Frontal cortex (tissue), 4 donors: ENCODE data around the gene PHACTR2. TPM values are rescaled to one million over a fixed set of nuclear protein-coding genes. Genes with fewer than 3 reads are reported as not detected.
"Not testable (repeated sequence)": the region's sequence is repeated elsewhere in the genome, so short reads cannot be mapped to it uniquely, and the experiment has no call there.

Source experiments
- DNase-seq, 2 donors: peaks; one replicate each; pipeline ENCODE4 v3.0.0; 2012; ENCODE audit warnings: low spot score in 2 of 2
- FAIRE-seq: peaks from 2 replicates; lab custom pipeline; 2012; peaks lifted over from hg19 to GRCh38; lab: Jason Lieb, UNC
- total RNA-seq: library from RNA; depleted of rRNA; stranded (reverse); fragments of >200 nt; gene quantifications from one replicate; pipeline ENCODE4 v1.2.3, GENCODE V29; 2014
- donor health status: control.
- donor health status: control.
- donor health status: control.

PHACTR2 gene
- total RNA-seq, 1 donor from 2014 or later, result 15.1 TPM

DNA sequence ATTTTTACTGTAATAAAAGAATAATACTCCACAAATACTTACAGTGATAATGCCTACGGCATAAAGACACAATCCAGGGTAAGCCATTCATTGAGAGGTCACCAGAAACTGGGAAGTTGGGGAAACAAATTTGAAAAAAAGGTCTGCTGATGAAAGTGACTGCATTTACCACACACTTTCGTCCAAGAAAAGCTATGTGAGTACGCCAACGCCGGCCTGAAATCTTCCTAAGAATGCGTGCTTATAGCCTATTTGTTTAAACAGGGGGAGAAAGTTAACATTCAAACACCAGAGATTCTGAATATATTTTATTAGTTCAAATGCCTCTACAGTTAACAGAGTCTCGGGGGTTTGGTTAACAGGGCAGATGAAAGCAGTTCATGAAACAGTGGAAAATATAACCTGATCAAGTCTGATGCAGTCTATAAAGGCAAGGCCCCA is 164.7 kb downstream of the PHACTR2 start:
- DNase-seq (peak in 1 of 2 donors; percentile 6), FAIRE-seq (no peak)

DNA sequence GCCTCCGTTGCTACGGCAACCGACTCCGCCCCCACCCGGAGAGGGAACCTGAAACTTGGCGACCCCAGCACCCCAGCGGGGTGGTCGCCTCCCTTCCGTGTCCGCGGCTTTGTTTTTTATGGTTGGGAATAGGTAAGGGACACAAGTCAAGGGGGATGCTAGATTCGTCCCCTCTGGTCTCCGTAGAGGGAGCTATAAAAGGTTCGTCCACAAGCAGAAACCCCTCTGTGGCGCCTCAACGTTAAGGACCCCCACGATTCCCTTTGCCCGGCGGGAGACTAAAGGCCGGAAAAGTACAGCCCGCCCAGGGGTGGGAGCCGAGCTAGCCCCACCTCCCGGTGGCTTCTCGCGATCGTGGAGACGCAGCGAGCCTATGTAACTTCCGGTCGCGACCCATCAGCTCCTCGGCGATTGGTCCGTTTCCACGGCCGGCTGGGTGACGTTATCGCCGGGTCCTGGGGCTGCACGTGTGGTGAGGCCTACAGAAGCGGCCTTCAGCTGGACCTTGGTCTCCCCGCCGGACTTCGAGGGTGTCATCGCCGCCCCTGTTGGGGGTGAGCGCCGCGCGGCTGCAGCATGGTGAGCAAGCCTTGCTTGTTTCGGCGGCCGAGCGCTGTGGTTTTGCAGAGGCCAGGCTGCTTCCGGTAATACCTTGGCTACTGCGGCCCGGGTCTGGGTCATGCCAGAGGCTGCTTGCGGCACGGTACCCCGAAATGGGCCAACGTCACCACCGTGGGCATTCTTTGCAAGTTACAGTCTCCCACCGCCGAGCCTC is 165.3 kb downstream of the PHACTR2 start, which contains the start of gene LTV1:
TSS of gene LTV1 (plus strand) at position 437 of the 775 bp plus-strand sequence. CDS start at position 577, 140 bp downstream.
- FAIRE-seq, result peak; percentile 69
- peak; percentile 79 to 96 for DNase-seq

DNA sequence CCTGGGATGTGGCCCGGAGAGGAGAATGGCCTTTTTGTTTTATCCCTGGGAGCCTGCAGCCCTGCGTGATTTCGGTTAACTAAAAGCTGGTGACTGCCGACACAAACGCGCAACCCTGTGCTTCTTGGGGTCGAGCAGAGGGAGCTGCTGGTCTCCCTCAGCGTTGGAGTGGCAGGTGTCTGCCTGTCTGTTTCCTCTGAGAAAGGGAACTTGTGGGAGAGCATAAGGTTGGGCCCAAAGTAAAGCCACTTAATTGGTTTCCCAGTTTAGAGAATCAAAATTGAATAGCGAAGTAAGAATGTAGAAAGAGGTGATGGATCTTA is 165.9 kb downstream of the PHACTR2 start:
- DNase-seq (no peak), FAIRE-seq (no peak)

- FAIRE-seq (no peak), DNase-seq (no peak)
Observed at GRCh38 chr6:143844006-143844405, 166.2 kb downstream of the PHACTR2 start.

- no peak for FAIRE-seq
- DNase-seq, result no peak
Observed at GRCh38 chr6:143845033-143845432, 167.3 kb downstream of the PHACTR2 start.

- DNase-seq, FAIRE-seq: not testable (repeated sequence)
Observed at GRCh38 chr6:143851706-143852105, 173.9 kb downstream of the PHACTR2 start.

- not testable (repeated sequence) for DNase-seq, FAIRE-seq
Observed at GRCh38 chr6:143855057-143855456, 177.3 kb downstream of the PHACTR2 start.

GRCh38 chr6:143856762-143857161 is 179.0 kb downstream of the PHACTR2 start:
- FAIRE-seq, DNase-seq: not testable (repeated sequence)

DNA sequence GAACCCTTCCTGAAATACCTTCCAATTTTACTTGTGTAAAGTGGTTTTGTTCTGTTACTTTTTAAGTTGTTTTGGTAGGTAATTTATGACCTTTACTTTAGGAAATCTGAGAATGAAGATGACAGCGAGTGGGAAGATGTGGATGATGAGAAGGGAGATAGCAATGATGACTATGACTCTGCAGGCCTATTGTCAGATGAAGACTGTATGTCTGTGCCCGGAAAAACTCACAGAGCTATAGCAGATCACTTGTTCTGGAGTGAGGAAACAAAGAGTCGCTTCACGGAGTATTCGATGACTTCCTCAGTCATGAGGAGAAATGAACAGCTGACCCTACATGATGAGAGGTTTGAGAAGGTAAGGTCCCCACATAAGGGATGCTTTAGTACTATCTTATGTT is 179.9 kb downstream of the PHACTR2 start:
- FAIRE-seq (no peak), DNase-seq (no peak)

DNA sequence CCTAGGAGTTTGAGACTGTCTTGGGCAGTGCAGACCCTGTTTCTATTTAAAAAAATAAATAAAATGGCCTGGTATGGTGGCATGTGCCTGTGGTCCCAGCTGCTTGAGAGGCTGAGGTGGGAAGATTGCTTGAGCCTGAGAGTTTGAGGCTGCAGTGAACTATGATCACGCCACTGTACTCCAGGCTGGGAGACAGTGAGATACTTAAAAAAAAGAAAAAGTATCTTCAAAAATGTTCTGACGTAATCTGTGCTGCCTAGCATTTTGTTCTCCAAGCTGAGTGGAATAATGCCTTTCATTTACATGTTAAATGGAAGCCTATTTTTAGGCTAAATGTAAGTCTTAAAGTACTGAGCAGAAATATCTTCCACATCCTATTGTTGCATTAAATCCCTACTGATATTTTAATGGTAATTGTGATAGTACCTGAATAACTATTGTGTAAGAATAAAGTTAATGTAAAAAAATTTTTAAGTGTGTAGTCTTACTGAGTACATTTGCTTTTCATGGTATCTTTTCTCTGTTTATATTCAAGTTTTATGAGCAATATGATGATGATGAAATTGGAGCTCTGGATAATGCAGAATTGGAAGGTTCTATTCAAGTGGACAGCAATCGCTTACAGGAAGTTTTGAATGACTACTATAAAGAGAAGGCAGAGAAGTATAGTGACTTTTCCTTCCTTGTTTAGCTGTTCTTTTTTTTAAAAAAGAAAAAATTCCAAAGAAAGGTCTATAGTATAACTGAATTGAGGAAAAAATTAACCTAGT is 182.3 kb downstream of the PHACTR2 start:
- FAIRE-seq (no peak), DNase-seq (no peak)

- DNase-seq (no peak), FAIRE-seq (no peak)
Observed at GRCh38 chr6:143863771-143864170, 186.0 kb downstream of the PHACTR2 start.

DNA sequence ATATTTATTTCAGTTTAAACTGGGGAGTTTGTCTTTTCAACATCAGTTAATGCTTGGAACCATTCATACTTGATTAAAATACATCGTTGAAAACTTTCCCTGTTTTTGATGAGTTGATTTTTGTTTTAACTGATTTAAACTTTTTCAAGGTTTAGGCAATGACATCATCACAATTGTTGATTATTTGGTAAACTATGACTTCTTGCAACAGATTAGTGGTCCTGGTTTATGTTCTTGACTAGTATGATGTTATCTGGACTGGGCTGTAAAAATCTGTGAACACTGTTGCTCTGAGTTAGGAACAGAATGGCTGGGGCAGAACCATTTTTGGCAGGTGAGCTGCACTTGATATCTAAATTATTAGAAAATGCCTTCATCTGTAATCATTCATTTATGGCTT is 186.5 kb downstream of the PHACTR2 start, which contains the start of gene ZC2HC1B:
TSS of gene ZC2HC1B (plus strand) at position 241 of the 400 bp plus-strand sequence. CDS start at position 307, 66 bp downstream.
- FAIRE-seq, result no peak
- DNase-seq, result no peak

DNA sequence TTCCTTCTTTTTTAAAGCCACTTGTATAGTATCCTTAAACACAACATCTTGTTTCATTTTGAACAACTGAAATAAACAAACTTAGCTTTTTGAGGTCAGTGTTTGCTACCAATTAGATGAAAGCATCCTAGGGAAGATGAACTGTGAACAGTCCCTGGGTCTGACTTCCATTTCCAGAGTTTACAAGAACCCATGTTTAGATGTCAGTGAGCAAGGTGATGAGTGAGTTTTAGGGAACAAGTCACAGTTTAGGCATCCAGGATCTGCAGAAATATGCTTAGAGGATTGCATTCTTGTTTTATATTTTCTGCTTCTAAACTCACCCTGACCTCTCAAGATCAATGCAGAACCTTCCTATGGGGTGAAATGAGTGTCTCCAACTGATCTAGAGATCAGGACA is 189.5 kb downstream of the PHACTR2 start:
- DNase-seq (no peak), FAIRE-seq (no peak)

DNA sequence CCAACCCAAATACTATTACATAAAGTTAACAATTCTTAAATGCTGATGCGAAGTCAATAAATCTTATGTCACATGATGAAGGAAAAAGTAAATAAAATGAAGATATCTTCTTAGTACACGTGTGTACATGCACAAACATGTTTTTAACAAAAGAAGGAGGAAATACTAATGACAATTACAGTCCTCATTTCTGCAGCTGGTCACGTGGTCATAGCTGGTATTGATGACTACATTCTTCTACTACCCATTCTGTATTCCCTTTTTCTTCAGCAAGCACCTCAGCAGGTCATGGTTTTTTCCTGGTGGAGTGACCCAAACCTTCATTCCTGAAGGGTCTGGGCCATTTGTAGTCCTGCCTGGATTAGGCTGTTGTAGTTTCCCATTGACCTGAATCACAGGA is 191.0 kb downstream of the PHACTR2 start:
- FAIRE-seq, DNase-seq: not testable (repeated sequence)

DNA sequence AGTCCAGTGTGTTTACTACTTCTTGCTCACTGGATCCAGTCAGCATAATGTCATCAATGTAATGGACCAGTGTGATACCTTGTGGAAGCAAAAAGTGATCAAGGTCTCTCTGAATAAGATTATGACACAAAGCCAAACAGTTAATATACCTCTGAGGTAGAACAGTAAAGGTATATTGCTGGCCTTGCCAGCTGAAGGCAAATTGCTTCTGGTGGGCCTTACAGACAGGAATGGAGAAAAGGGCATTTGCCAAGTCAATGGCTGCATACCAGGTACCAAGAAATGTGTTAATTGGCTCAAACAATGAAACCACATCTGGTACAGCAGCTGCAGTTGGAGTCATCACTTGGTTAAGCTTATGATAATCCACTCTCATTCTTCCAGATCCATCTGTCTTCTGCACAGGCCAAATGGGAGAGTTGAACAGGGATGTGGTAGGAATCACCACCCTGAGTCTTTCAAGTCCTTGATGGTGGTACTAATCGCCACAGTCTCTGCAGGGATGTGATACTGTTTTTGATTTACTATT is 193.5 kb downstream of the PHACTR2 start:
- DNase-seq, FAIRE-seq: not testable (repeated sequence)

DNA sequence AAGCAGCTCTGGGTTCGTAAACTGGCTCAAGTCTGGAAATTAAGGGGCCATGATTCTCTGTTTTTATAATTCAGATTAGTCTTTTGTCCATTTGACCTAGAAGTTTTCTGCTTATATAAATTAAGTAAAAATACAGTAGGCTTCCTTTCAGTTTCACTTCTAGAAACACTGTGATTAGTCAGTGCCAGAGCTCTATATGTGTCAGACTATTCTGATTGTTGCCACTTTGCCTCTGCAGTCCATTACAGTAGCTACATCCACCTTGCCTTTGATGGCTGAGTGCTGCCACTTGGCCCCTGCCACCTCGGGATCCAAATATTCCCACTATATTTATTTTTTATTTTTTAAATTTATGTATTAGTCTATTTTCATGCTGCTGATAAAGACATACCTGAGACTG is 194.4 kb downstream of the PHACTR2 start:
- DNase-seq, result no peak
- FAIRE-seq, result no peak

DNA sequence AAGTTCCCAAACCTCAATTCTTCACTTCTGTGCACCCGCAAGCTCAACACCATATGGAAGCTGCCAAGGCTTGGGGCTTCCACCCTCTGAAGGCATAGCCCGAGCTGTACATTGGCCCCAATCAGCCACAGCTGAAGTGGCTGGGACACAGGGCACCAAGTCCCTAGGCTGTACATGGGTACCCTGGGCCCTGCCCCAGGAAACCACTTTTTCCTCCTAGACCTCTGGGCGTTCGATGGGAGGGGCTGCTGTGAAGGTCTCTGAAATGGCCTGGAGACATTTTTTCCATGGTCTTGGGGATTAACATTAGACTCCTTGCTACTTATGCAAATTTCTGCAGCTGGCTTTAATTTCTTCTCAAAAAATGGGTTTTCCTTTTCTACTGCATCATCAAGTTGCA is 195.8 kb downstream of the PHACTR2 start:
- FAIRE-seq, DNase-seq: not testable (repeated sequence)

- DNase-seq, FAIRE-seq: not testable (repeated sequence)
Observed at GRCh38 chr6:143874503-143874902, 196.7 kb downstream of the PHACTR2 start.

DNA sequence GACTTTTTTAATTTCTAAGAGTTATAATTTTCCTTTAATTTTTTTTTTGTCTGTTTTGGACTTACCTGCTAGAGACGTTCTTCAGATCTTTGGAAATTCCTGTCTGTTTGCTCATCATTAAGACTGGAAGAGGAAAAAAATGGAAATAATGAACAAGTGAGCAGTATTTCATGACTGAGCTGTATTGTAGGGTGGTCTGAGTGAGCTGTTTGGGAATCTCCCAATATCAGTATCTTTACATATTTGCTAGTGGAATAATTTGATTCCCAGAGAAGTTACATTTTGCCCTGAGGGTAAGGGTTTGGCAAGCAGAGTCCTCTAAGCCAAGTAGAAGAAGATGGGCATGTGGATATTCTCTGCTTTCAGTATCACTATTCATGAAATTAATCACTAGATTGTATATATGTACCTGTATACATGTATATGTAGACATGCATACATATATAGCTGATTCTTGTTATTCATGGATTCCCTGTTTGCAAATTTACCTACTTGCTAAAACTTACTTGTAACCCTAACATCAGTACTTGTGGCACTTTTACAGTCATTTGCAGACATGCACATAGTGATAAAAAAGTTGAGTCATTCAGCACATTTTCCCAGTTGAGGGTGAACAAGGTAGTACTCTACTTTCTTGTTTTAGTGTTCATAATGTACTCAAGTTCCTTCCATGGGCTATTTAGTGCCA is 200.0 kb downstream of the PHACTR2 start:
- FAIRE-seq, result no peak

DNA sequence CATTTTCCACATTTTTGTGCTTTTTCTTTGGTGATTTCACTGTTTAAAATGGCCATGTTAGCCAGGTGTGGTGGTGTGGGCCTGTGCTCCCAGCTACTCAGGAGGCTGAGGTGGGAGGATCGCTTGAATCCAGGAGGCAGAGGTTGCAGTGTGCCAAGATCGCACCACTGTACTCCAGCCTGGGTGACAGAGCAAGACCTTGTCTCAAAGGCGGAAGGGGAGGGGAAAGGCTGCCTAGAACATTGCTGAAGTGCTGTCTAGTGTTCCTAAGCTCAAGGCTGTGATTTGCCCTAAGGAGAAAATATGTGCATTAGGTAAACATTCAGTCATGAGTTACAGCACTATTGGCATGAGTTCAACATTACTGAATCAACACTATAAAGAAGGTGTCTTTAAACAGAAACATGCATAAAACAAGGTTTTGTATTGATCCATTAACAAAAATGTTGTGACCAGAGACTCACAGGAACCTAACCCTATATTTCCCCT is 200.6 kb downstream of the PHACTR2 start:
- FAIRE-seq, result no peak
- no peak for DNase-seq

More for the DNA sequence above, 200.0 kb downstream of the PHACTR2 start:
- no peak for DNase-seq
